Cardiac muscle cell (in vitro differentiated cells and primary cell): ENCODE measurements around the gene UPF2. TPM values are rescaled to one million over a fixed set of nuclear protein-coding genes. Genes with fewer than 3 reads are reported as not detected.
"Not testable (repeated sequence)": the region's sequence is repeated elsewhere in the genome, so short reads cannot be mapped to it uniquely, and the experiment has no call there.

ENCODE experiments used
- DNase-seq, 2 donors: peaks; one replicate each; pipeline versions ENCODE4 v3.0.0 to v3.0.0-alpha.2; 2010 to 2017; ENCODE audit warnings: low read depth in 1 of 2, low spot score in 1 of 2
- H3K27ac ChIP-seq: fragments of 200-600 bp; sonication (generic); 2 replicates; pipeline ENCODE4 v1.5.1; 2016
- H3K27me3 ChIP-seq: fragments of 200-600 bp; sonication (generic); 2 replicates; pipeline ENCODE4 v1.6.0; 2016; ENCODE audit warnings: control low read depth
- H3K36me3 ChIP-seq: fragments of 200-600 bp; sonication (generic); 2 replicates; pipeline ENCODE4 v1.5.1; 2016; ENCODE audit warnings: control low read depth
- H3K4me1 ChIP-seq: fragments of 200-600 bp; sonication (generic); 2 replicates; pipeline ENCODE4 v1.8.1; 2017; ENCODE audit warnings: low read depth, mild to moderate bottlenecking, mixed run types
- H3K4me3 ChIP-seq: fragments of 200-600 bp; sonication (generic); 2 replicates; pipeline ENCODE4 v1.5.1; 2016; ENCODE audit warnings: mild to moderate bottlenecking
- H3K9me3 ChIP-seq: fragments of 200-600 bp; sonication (generic); 2 replicates; pipeline ENCODE4 v1.5.1; 2017; ENCODE audit warnings: low read depth, mild to moderate bottlenecking, control low read depth
- polyA plus RNA-seq: library from polyadenylated mRNA; unstranded; fragments of >200 nt; fragmentation: Nextera tagmentation; extraction: Ambion mirVana; gene quantifications from 2 replicates; pipeline ENCODE4 v1.2.1, GENCODE V29; 2016
- total RNA-seq: library from RNA; depleted of rRNA; stranded (reverse); fragments of >200 nt; gene quantifications from 2 replicates; pipeline ENCODE4 v1.2.3, GENCODE V29; 2016
- TF ChIP-seq, protein P1 (sequence below): IDR thresholded peaks from 2 replicates; pipeline ENCODE4 v1.5.1; 2012; ENCODE audit warnings: low read depth, mild to moderate bottlenecking, low read length

Gene UPF2
- total and polyA plus RNA-seq, 2 experiments from 2014 or later, result 12.8 to 13.2 TPM

DNA sequence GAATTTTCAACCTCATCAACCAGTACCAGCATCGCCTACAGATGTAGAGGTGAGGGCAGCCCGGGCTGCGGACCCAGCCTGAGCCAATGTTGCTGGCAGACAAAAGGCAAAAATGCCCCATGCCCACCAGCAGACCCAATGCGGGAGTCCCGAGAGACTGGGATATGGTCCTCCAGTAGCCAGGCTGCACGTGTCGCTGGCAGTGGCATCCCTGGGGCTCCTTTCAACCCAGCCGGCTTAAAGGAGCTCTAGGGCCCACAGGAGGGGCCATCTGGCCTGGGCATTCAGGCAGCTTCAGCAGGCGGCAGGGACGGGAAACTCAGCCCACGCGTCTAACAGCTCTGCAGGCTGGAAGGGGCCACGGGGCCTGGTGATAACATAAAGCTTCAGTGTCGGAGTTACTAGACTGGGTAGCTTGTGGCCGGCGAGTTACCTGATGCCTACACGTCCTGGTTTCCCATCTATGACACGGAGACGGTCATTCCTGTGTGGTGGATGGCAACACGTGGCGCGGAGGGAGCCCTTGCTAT is 148.8 kb downstream of the UPF2 start:
- H3K27me3 ChIP-seq, result no peaks in the 10 kb centered on the region
- H3K9me3 ChIP-seq, result no peaks in the 10 kb centered on the region
- H3K4me3 ChIP-seq, result no peak overlapping the region
- no peaks in the 10 kb centered on the region for H3K36me3 ChIP-seq
- DNase-seq, result no peak
- no peak overlapping the region for H3K27ac ChIP-seq
- TF ChIP-seq, protein P1, sequence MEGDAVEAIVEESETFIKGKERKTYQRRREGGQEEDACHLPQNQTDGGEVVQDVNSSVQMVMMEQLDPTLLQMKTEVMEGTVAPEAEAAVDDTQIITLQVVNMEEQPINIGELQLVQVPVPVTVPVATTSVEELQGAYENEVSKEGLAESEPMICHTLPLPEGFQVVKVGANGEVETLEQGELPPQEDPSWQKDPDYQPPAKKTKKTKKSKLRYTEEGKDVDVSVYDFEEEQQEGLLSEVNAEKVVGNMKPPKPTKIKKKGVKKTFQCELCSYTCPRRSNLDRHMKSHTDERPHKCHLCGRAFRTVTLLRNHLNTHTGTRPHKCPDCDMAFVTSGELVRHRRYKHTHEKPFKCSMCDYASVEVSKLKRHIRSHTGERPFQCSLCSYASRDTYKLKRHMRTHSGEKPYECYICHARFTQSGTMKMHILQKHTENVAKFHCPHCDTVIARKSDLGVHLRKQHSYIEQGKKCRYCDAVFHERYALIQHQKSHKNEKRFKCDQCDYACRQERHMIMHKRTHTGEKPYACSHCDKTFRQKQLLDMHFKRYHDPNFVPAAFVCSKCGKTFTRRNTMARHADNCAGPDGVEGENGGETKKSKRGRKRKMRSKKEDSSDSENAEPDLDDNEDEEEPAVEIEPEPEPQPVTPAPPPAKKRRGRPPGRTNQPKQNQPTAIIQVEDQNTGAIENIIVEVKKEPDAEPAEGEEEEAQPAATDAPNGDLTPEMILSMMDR, result no peak
- peaks cover 18% of the 10 kb centered on the region for H3K4me1 ChIP-seq

GRCh38 chr10:11891776-11892486 is 150.7 kb downstream of the UPF2 start:
- Histone ChIP-seq H3K9me3 (no peaks in the 10 kb centered on the region), H3K36me3 (no peaks in the 10 kb centered on the region), H3K4me1 (peaks cover 5% of the 10 kb centered on the region), H3K27me3 (no peaks in the 10 kb centered on the region), H3K4me3 (no peak overlapping the region), H3K27ac (no peak overlapping the region)
- no peak for DNase-seq
- TF ChIP-seq, protein P1, result no peak

GRCh38 chr10:11889263-11889662 is 153.3 kb downstream of the UPF2 start:
- H3K4me3 ChIP-seq, H3K27me3 ChIP-seq, H3K27ac ChIP-seq, DNase-seq, H3K9me3 ChIP-seq, H3K4me1 ChIP-seq, H3K36me3 ChIP-seq: not testable (repeated sequence)

DNA sequence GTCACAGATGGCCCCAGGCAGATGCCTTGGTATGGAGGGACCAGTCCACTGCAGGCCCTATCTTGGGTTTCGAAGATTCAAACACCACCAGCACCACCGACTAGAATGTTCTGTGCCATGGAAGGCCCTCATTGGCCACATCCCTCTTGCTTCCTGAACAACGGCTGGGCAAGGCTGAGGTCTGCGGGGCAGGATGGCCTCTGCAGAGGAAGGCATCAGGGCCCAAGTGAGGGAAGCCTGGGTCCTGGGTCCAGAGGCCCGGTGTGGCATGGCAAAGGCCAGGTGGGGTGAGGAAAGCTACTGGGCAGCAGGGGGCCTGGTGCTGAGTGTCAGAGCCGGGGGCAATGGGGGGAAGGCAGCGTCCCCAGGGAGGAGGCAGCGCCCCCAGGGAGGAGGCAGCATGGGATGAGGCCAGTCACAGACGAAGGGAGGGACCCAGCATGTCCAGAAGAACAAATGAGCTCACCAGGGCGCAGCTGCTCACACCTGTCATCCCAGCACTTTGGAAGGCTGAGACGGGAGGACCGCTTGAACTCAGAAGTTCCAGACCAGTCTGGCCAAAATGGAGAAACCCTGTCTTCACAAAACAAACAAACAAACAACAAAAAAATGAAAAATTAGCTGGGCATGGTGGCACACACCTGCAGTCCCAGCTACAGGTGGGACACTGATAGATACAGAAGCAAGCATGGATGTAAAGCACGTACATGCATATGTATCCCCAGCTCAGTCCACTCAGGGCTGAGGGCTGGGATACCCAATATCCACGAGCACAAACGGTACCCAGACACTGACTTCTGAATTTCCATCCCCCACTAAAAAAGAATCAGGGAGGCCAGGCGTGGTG is 155.0 kb downstream of the UPF2 start:
- TF ChIP-seq, protein P1, result no peak

DNA sequence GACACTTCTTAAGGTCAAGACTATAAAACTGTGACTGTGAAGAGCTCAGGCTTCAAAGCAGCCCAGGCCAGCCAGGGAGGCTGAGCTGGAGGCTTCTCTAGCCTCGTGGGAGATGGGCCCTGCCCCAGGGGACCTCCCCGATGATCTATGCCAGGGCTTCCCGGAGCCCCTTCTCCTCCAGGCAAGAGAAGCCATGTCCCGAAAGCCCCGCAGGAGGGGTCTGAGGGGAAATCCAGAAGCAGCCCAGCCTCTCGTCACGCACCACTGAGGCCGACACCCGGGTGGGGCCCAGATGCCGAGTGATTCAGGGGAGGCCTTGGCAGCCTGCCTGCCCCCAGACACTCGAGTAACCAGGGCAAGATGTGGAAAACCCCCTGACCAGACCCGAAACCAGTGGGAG is 155.8 kb downstream of the UPF2 start:
- Histone ChIP-seq H3K27ac (no peak overlapping the region), H3K9me3 (no peaks in the 10 kb centered on the region), H3K27me3 (no peaks in the 10 kb centered on the region), H3K4me1 (peaks cover under 1% of the 10 kb centered on the region), H3K36me3 (no peaks in the 10 kb centered on the region), H3K4me3 (no peak overlapping the region)
- no peak for DNase-seq
- TF ChIP-seq, protein P1, result no peak

More for the DNA sequence above, 155.0 kb downstream of the UPF2 start:
- Histone ChIP-seq H3K4me1 (no peaks in the 10 kb centered on the region), H3K27ac (no peak overlapping the region), H3K36me3 (no peaks in the 10 kb centered on the region), H3K9me3 (no peaks in the 10 kb centered on the region), H3K27me3 (no peaks in the 10 kb centered on the region), H3K4me3 (no peak overlapping the region)
- DNase-seq, result no peak

GRCh38 chr10:11886138-11886474 is 156.5 kb downstream of the UPF2 start:
- no peak for DNase-seq
- Histone ChIP-seq H3K9me3 (no peaks in the 10 kb centered on the region), H3K27ac (no peak overlapping the region), H3K27me3 (no peaks in the 10 kb centered on the region), H3K4me1 (peaks cover 4% of the 10 kb centered on the region), H3K4me3 (no peak overlapping the region), H3K36me3 (no peaks in the 10 kb centered on the region)
- TF ChIP-seq, protein P1, result no peak
